Measurements from ENCODE around the gene HLF.

Gene HLF

GRCh38 chr17:55345132-55345531, 80.4 kb downstream of the HLF start:
- Histone ChIP-seq H2BK12ac (ENCODE audit: low read length in 2 of 2) (no peak overlapping the region), H3K4me2 (ENCODE audit: low read length, poor library complexity, severe bottlenecking) (no peak overlapping the region), H3K79me1 (replicated peaks; ENCODE audit: low read length, poor library complexity, severe bottlenecking) (no peaks in the 10 kb centered on the region), H4K8ac (ENCODE audit: low read length) (no peak overlapping the region), H3K4me1 (ENCODE audit: control insufficient read depth, insufficient read depth, low read depth, low read length) (no peaks in the 10 kb centered on the region), H3K14ac (ENCODE audit: low read length in 2 of 2) (no peak overlapping the region), H2BK120ac (ENCODE audit: low read depth, low read length) (no peak overlapping the region), H3K9ac (ENCODE audit: low read length) (no peak overlapping the region), H3K9me3 (ENCODE audit: control insufficient read depth, low read length) (no peaks in the 10 kb centered on the region), H4K91ac (ENCODE audit: low read length) (no peak overlapping the region), H2AK5ac (ENCODE audit: low read length, severe bottlenecking) (no peak overlapping the region), H2BK15ac (ENCODE audit: low read depth, poor library complexity, severe bottlenecking) (no peak overlapping the region), H3K4me3 (ENCODE audit: insufficient read depth in 1 of 2, low read depth in 1 of 2, low read length in 2 of 2) (no peak overlapping the region), H2BK5ac (ENCODE audit: low read depth, low read length, poor library complexity, severe bottlenecking) (no peak overlapping the region), H3K4ac (ENCODE audit: low read depth in 1 of 2, low read length in 2 of 2) (no peak overlapping the region), H3K36me3 (ENCODE audit: control insufficient read depth in 1 of 2, insufficient read depth in 2 of 2, low read depth in 1 of 2, low read length in 2 of 2) (no peaks in the 10 kb centered on the region), H3K23ac (ENCODE audit: low read length in 2 of 2) (no peak overlapping the region), H3K27me3 (ENCODE audit: control insufficient read depth in 1 of 2, insufficient read depth in 1 of 2, low read length in 2 of 2) (peaks cover 0 to 4% of the 10 kb centered on the region in 2 experiments), H3K27ac (ENCODE audit: low read length, poor library complexity, severe bottlenecking) (no peak overlapping the region), H2AFZ (ENCODE audit: low read depth, low read length) (no peak overlapping the region), H3K18ac (ENCODE audit: low read depth in 1 of 2, low read length in 2 of 2) (no peak overlapping the region)
- WGBS = 86% methylated on average over 1 of the region's 1 CpG
- no peak for DNase-seq

- no peak overlapping the region for H2AFZ ChIP-seq (ENCODE audit: low read depth, low read length)
- no peak overlapping the region for H3K27ac ChIP-seq (ENCODE audit: low read length, poor library complexity, severe bottlenecking)
- H3K4me1 ChIP-seq (ENCODE audit: control insufficient read depth, insufficient read depth, low read depth, low read length) = no peaks in the 10 kb centered on the region
- no peak overlapping the region for H3K4me2 ChIP-seq (ENCODE audit: low read length, poor library complexity, severe bottlenecking)
- no peaks in the 10 kb centered on the region for H3K9me3 ChIP-seq (ENCODE audit: control insufficient read depth, low read length)
- no peak overlapping the region for H3K4ac ChIP-seq (ENCODE audit: low read depth in 1 of 2, low read length in 2 of 2)
- H2BK12ac ChIP-seq (ENCODE audit: low read length in 2 of 2) = no peak overlapping the region
- no peaks in the 10 kb centered on the region for H3K36me3 ChIP-seq (ENCODE audit: control insufficient read depth in 1 of 2, insufficient read depth in 2 of 2, low read depth in 1 of 2, low read length in 2 of 2)
- no peak overlapping the region for H3K23ac ChIP-seq (ENCODE audit: low read length in 2 of 2)
- no peak overlapping the region for H3K18ac ChIP-seq (ENCODE audit: low read depth in 1 of 2, low read length in 2 of 2)
- no peak overlapping the region for H2BK15ac ChIP-seq (ENCODE audit: low read depth, poor library complexity, severe bottlenecking)
- no peaks in the 10 kb centered on the region for H3K79me1 ChIP-seq (replicated peaks; ENCODE audit: low read length, poor library complexity, severe bottlenecking)
- no peak overlapping the region for H4K91ac ChIP-seq (ENCODE audit: low read length)
- no peak overlapping the region for H3K14ac ChIP-seq (ENCODE audit: low read length in 2 of 2)
- H4K8ac ChIP-seq (ENCODE audit: low read length) = no peak overlapping the region
- no peaks in the 10 kb centered on the region for H3K27me3 ChIP-seq (ENCODE audit: control insufficient read depth in 1 of 2, insufficient read depth in 1 of 2, low read length in 2 of 2)
- H2BK120ac ChIP-seq (ENCODE audit: low read depth, low read length) = no peak overlapping the region
- no peak overlapping the region for H3K4me3 ChIP-seq (ENCODE audit: insufficient read depth in 1 of 2, low read depth in 1 of 2, low read length in 2 of 2)
- WGBS = 100% methylated on average over 1 of the region's 1 CpG
- DNase-seq = no peak
- no peak overlapping the region for H2AK5ac ChIP-seq (ENCODE audit: low read length, severe bottlenecking)
- H2BK5ac ChIP-seq (ENCODE audit: low read depth, low read length, poor library complexity, severe bottlenecking) = no peak overlapping the region
- no peak overlapping the region for H3K9ac ChIP-seq (ENCODE audit: low read length)
Measured at GRCh38 chr17:55346658-55347057, 81.9 kb downstream of the HLF start.

GRCh38 chr17:55347341-55347740, 82.6 kb downstream of the HLF start:
- Histone ChIP-seq H3K4me2 (ENCODE audit: low read length, poor library complexity, severe bottlenecking) (no peak overlapping the region), H3K9ac (ENCODE audit: low read length) (no peak overlapping the region), H3K36me3 (ENCODE audit: control insufficient read depth in 1 of 2, insufficient read depth in 2 of 2, low read depth in 1 of 2, low read length in 2 of 2) (no peaks in the 10 kb centered on the region), H3K79me1 (replicated peaks; ENCODE audit: low read length, poor library complexity, severe bottlenecking) (no peaks in the 10 kb centered on the region), H3K27ac (ENCODE audit: low read length, poor library complexity, severe bottlenecking) (no peak overlapping the region), H2BK15ac (ENCODE audit: low read depth, poor library complexity, severe bottlenecking) (no peak overlapping the region), H2BK12ac (ENCODE audit: low read length in 2 of 2) (no peak overlapping the region), H3K4ac (ENCODE audit: low read depth in 1 of 2, low read length in 2 of 2) (no peak overlapping the region), H3K9me3 (ENCODE audit: control insufficient read depth, low read length) (no peaks in the 10 kb centered on the region), H3K4me1 (ENCODE audit: control insufficient read depth, insufficient read depth, low read depth, low read length) (no peaks in the 10 kb centered on the region), H3K27me3 (ENCODE audit: control insufficient read depth in 1 of 2, insufficient read depth in 1 of 2, low read length in 2 of 2) (no peaks in the 10 kb centered on the region), H2BK120ac (ENCODE audit: low read depth, low read length) (no peak overlapping the region), H3K23ac (ENCODE audit: low read length in 2 of 2) (no peak overlapping the region), H4K8ac (ENCODE audit: low read length) (no peak overlapping the region), H3K14ac (ENCODE audit: low read length in 2 of 2) (no peak overlapping the region), H2AK5ac (ENCODE audit: low read length, severe bottlenecking) (no peak overlapping the region), H4K91ac (ENCODE audit: low read length) (no peak overlapping the region), H3K4me3 (ENCODE audit: insufficient read depth in 1 of 2, low read depth in 1 of 2, low read length in 2 of 2) (no peak overlapping the region), H3K18ac (ENCODE audit: low read depth in 1 of 2, low read length in 2 of 2) (no peak overlapping the region), H2BK5ac (ENCODE audit: low read depth, low read length, poor library complexity, severe bottlenecking) (no peak overlapping the region), H2AFZ (ENCODE audit: low read depth, low read length) (no peak overlapping the region)
- DNase-seq = no peak
- WGBS = 91% methylated on average over 2 of the region's 2 CpGs

GRCh38 chr17:55348749-55349354, 84.1 kb downstream of the HLF start:
- no peak overlapping the region for H3K4ac ChIP-seq (ENCODE audit: low read depth in 1 of 2, low read length in 2 of 2)
- H2BK15ac ChIP-seq (ENCODE audit: low read depth, poor library complexity, severe bottlenecking) = no peak overlapping the region

More at GRCh38 chr17:55348749-55349354, 84.1 kb downstream of the HLF start:
- Histone ChIP-seq H3K27me3 (ENCODE audit: control insufficient read depth in 1 of 2, insufficient read depth in 1 of 2, low read length in 2 of 2) (no peaks in the 10 kb centered on the region), H3K9ac (ENCODE audit: low read length) (no peak overlapping the region), H3K4me2 (ENCODE audit: low read length, poor library complexity, severe bottlenecking) (no peak overlapping the region), H2AFZ (ENCODE audit: low read depth, low read length) (no peak overlapping the region), H3K18ac (ENCODE audit: low read depth in 1 of 2, low read length in 2 of 2) (no peak overlapping the region), H3K14ac (ENCODE audit: low read length in 2 of 2) (no peak overlapping the region), H3K4me1 (ENCODE audit: control insufficient read depth, insufficient read depth, low read depth, low read length) (no peaks in the 10 kb centered on the region), H2BK12ac (ENCODE audit: low read length in 2 of 2) (no peak overlapping the region), H2AK5ac (ENCODE audit: low read length, severe bottlenecking) (no peak overlapping the region), H3K79me1 (replicated peaks; ENCODE audit: low read length, poor library complexity, severe bottlenecking) (no peaks in the 10 kb centered on the region), H4K91ac (ENCODE audit: low read length) (no peak overlapping the region), H2BK5ac (ENCODE audit: low read depth, low read length, poor library complexity, severe bottlenecking) (no peak overlapping the region), H3K4me3 (ENCODE audit: insufficient read depth in 1 of 2, low read depth in 1 of 2, low read length in 2 of 2) (no peak overlapping the region), H3K9me3 (ENCODE audit: control insufficient read depth, low read length) (no peaks in the 10 kb centered on the region), H3K23ac (ENCODE audit: low read length in 2 of 2) (no peak overlapping the region), H3K36me3 (ENCODE audit: control insufficient read depth in 1 of 2, insufficient read depth in 2 of 2, low read depth in 1 of 2, low read length in 2 of 2) (no peaks in the 10 kb centered on the region), H2BK120ac (ENCODE audit: low read depth, low read length) (no peak overlapping the region), H4K8ac (ENCODE audit: low read length) (no peak overlapping the region), H3K27ac (ENCODE audit: low read length, poor library complexity, severe bottlenecking) (no peak overlapping the region)
- WGBS = 24% methylated on average over 8 of the region's 10 CpGs
- DNase-seq = peak; percentile 56

Data from mesenchymal stem cell (in vitro differentiated cells and primary cell).